Renal pelvis (tissue), 4 donors: Measurements from ENCODE around the gene MYO1B. TPM values are rescaled to one million over a fixed set of nuclear protein-coding genes. Genes with fewer than 3 reads are reported as not detected.

Source experiments
- DNase-seq: peaks from one replicate; pipeline ENCODE4 v3.0.0-alpha.2; 2013
- polyA plus RNA-seq, 3 donors: library from polyadenylated mRNA; unstranded; fragments of 120-200 nt; gene quantifications; one replicate each; pipeline ENCODE4 v1.2.1, GENCODE V29; 2013; ENCODE audit not compliant: insufficient read length in 3 of 3

The MYO1B gene
- polyA plus RNA-seq, 3 donors, result 91.6 to 112 (median 104) TPM

GRCh38 chr2:191352536-191352935 is 107.3 kb downstream of the MYO1B start:
- DNase-seq, result no peak

- DNase-seq, result no peak
Measured at GRCh38 chr2:191355170-191355758, 110.1 kb downstream of the MYO1B start.

GRCh38 chr2:191357678-191358077 is 112.5 kb downstream of the MYO1B start:
- DNase-seq, result no peak

DNA sequence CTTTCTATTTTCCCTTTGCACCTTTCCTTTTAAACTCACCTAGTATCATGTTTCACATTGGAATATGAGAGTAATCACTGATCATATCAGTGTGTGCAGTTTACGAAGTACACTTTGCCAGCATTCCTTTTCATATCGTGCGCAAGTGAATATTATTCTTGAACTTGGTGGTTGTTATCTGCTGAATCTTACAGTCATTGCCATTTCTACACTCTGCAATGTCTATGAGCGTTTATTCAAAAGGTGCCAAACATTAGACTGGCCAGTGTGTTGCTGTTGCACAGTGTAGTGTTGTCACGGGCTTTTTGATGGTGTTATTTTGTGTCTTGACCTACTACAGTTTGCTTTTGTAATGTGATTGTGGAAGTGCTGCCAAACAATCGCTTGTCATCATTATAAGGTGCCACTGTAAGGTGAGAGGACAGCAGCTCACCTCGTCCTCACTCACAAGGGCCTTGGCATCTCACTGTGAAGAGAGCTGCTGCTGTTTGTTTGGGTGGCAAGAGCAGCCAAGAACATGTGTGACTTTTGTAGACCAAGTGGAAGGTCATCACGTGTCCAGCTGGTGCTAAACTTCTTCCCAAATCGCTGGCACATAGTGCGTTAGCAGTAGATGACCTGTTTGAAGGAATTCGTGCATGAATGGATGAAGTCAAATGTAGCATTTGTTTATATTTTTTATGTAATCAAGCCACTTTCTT is 113.3 kb downstream of the MYO1B start:
- DNase-seq, result no peak

DNA sequence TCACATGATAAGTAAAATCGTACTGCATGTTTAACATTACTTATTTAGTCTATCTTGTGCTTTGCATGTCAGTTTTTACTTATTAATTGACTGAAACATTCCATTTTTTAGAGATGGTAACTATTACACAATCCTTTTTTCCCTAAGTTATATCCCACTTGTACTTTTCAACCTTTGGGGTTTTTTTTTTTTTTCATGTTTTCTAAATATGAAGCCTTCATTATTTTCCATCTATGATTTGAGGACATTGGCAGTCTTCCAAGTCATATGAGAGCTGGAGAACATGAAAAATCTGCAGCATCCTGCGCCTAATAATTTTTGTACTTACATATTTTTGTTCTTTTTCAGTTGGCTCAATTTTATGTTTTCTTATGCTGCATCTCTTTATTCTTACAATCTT is 113.9 kb downstream of the MYO1B start:
- DNase-seq, result no peak

DNA sequence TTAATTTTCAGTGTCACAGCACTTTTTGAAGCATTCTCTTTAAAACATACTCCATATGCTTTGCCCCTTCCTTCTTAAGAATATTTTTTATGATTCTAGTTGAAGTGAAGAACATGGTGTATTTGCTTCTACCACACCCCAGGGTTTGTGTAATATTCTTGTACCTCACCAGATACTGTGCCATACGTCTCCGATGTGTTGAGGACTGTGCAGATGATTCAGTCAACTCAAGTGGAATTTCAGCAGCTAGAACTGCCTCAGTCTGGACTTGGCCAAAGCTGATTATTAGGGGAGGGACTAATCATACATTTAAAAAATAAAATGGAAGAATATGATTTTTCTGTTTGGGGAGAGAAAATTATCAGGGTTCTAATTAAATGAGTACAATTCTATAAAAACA is 115.7 kb downstream of the MYO1B start:
- DNase-seq, result no peak

- no peak for DNase-seq
Measured at GRCh38 chr2:191362841-191363240, 117.6 kb downstream of the MYO1B start.

GRCh38 chr2:191363267-191363666 is 118.1 kb downstream of the MYO1B start:
- DNase-seq, result no peak

- no peak for DNase-seq
Measured at GRCh38 chr2:191365089-191365488, 119.9 kb downstream of the MYO1B start.

- no peak for DNase-seq
Measured at GRCh38 chr2:191366199-191366598, 121.0 kb downstream of the MYO1B start.

DNA sequence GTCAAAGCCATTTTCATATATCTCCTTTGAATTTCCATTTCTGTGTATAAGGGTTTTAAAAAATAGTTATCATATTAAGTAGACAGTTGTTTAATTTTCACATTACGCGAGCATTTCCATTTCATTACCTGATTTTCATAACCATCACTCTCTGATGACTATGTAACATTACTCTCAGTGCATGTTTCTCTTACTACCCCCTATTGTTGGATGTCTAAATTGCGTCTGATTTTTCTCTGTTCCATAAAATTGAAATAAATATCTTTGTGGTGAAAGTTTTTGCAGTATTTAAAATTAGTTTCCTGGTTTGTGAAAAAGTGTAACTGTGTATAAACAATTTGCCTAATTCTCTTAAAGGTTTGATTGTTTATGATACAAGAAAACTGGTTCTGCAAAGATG is 123.8 kb downstream of the MYO1B start:
- DNase-seq, result no peak

GRCh38 chr2:191374366-191374765 is 129.2 kb downstream of the MYO1B start:
- DNase-seq, result no peak

DNA sequence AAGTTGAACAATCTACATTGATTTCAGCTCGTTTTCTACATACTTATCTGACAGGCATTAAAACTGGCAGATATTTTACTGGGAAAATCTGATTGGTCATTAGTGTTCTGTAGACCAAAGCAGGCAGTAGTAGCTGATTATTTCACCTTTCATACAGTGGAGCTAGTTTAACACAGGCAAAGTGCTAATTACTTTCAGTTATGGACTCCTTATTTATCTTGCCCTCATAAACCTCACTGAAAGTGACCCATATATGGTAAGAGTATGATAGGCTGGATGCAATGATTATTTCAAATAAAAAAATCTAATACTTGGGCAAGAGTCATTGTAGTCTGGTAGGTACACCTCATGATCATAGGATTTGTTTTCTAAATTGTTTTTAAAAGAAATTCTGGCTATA is 129.7 kb downstream of the MYO1B start:
- no peak for DNase-seq

- DNase-seq, result peak; percentile 65
Measured at GRCh38 chr2:191376981-191377629, 131.9 kb downstream of the MYO1B start.

- no peak for DNase-seq
Measured at GRCh38 chr2:191379375-191379774, 134.2 kb downstream of the MYO1B start.

- peak; percentile 9 for DNase-seq
Measured at GRCh38 chr2:191382801-191383200, 137.6 kb downstream of the MYO1B start.

DNA sequence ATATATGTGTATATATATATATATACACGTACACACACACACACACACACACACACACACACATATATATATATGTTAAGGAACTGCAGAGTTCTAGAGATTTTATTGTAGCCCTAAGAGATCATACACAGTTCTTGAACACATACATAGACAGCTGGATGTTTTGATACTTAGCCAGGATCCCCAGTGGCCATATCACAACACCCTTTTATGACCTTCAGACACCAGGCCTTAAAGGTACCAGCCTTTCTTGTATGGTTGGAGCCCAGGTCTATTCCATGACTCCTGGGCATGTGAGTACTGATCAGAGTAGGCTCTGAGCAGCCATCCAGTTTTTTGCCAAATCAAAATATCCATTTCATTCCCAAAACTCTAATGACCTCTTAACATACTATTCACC is 138.3 kb downstream of the MYO1B start:
- no peak for DNase-seq

DNA sequence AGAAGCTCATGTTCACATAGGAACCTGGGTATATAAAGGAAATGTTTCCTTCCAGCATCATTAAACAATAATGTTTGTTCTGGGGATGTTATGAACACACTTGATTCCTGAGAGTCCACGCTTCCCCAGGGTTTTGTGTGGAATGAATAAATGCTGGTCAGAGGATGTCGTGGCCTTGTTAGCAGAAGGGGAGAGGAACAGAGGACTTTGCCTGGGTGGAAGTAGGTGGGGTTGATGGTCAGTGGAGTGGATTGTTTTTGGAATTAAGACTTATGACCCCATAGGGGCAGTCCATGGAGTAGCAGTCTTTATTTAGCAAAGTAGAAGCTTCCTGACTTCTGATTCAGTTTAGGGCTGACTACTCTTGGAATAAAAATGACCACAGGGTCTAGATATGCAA is 139.6 kb downstream of the MYO1B start:
- DNase-seq, result no peak

DNA sequence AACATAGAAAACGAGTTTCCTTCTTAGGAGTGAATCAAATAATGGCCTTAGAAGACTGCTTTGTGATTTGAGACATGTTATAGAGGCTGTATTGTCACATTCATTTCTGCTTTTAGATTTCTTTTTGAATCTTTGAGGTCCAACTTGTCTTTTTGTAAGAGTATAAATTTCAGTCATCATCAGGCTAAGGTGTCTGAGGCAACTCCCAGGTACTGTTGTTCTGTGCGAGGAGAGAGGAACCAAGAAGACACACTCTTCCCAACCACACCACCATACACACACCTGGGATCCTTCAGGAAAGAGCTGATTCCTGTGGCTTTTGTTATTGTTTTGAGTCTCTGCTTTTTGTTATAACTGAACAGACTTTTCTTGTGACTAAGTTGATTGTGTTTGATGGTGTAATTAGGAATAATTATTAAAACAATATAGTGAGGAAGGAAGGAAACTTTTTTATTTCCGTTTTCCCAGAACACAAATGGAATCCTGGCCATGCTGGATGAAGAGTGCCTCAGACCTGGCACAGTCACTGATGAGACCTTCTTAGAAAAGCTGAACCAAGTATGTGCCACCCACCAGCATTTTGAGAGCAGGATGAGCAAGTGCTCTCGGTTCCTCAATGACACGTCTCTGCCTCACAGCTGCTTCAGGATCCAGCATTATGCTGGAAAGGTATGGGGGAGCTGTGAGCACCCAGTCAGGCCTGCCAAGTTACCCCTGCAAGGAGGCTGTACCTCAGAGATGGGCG is 140.4 kb downstream of the MYO1B start:
- no peak for DNase-seq

- DNase-seq, result no peak
Measured at GRCh38 chr2:191386938-191387536, 141.8 kb downstream of the MYO1B start.

DNA sequence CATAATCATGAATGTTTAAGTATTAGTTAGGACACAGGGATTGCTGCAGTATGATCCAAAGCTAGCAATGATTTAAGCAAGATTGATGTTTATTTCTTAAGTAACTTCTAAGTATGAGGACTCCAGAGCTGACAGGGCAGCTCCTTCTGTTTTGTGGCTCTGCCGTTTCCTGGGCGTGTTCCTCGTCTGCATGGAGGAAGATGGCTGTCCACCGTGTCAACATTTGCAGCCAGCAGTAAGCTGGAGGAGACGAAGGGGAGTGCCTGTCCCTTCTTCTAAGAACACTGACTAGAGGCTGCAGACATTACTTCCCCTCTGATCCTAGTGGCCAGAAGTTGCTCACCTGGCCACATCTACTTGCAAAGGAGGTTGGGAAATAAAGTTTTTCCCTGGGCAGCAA is 144.1 kb downstream of the MYO1B start:
- no peak for DNase-seq

DNA sequence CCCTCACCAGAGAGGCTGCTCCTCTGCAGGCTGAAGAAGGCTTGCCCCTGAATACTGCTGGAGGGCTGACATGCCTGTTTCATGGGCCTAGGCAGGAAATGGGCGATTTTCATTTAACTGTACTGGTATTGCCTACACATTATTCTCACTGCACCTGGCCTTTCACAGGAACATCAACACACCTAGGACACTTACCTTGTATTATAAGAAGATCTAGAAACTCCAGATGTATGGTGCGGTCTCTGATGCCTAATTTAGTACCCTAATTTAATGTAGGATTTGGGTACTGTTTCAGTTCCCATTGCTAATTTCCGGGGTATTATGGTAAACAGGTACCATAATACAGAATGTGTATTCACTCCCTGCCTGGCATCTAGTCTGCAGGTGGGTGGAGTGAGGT is 146.0 kb downstream of the MYO1B start:
- DNase-seq, result no peak
